Measurements from ENCODE around the gene FAM98C.

- TF ChIP-seq POLR2A (IDR thresholded peaks at IDR 0.05) = no peak
- TF ChIP-seq CTCF (IDR thresholded peaks at IDR 0.05) = no peak
Measured at GRCh38 chr19:38359242-38360021, 43.5 kb upstream of the FAM98C start.

Measured in Peyer's patch (tissue), 4 donors.